ENCODE results near the gene PAPPA2.

DNA sequence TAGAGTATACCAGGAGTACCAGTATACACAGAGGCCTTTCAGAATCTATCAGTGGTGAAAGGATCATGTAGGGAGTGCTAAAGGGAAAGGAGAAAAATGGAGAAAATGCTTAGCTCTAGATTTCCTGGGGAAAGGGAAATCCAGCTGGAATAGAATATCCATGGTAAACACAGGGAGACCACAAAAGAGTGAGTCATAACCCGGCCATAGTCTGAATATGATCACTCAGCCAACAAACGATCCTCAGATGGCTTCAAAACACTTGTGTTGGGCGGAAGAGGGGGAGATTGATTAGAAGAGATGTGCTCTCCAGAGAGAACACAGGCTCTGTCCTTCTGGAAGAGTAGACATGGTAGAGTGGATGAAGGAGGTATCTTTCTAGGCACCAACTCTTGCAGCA, 180.6 kb downstream of the PAPPA2 start:
- TF ChIP-seq POLR2A (IDR thresholded peaks at IDR 0.05; ENCODE audit: low read depth, low read length) (no peak), MXI1 (IDR thresholded peaks at IDR 0.05; ENCODE audit: borderline replicate concordance, low read depth, low read length) (no peak)
- TF ChIP-seq, protein P1, sequence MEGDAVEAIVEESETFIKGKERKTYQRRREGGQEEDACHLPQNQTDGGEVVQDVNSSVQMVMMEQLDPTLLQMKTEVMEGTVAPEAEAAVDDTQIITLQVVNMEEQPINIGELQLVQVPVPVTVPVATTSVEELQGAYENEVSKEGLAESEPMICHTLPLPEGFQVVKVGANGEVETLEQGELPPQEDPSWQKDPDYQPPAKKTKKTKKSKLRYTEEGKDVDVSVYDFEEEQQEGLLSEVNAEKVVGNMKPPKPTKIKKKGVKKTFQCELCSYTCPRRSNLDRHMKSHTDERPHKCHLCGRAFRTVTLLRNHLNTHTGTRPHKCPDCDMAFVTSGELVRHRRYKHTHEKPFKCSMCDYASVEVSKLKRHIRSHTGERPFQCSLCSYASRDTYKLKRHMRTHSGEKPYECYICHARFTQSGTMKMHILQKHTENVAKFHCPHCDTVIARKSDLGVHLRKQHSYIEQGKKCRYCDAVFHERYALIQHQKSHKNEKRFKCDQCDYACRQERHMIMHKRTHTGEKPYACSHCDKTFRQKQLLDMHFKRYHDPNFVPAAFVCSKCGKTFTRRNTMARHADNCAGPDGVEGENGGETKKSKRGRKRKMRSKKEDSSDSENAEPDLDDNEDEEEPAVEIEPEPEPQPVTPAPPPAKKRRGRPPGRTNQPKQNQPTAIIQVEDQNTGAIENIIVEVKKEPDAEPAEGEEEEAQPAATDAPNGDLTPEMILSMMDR (conservative IDR thresholded peaks at IDR 0.05; ENCODE audit: low read depth, low read length), result no peak
- TF ChIP-seq, protein P2, sequence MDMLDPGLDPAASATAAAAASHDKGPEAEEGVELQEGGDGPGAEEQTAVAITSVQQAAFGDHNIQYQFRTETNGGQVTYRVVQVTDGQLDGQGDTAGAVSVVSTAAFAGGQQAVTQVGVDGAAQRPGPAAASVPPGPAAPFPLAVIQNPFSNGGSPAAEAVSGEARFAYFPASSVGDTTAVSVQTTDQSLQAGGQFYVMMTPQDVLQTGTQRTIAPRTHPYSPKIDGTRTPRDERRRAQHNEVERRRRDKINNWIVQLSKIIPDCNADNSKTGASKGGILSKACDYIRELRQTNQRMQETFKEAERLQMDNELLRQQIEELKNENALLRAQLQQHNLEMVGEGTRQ (IDR thresholded peaks at IDR 0.05; ENCODE audit: low read depth, low read length), result no peak
